Measurements from ENCODE around the gene TMEM52. TPM values are rescaled to one million over a fixed set of nuclear protein-coding genes. Genes with fewer than 3 reads are reported as not detected.

The TMEM52 gene
- total and polyA plus RNA-seq, 2 of the 13 experiments (the other 11 are each of a cell fraction or from before 2014, with no cell fraction given) = 13.2 to 18.7 TPM

DNA sequence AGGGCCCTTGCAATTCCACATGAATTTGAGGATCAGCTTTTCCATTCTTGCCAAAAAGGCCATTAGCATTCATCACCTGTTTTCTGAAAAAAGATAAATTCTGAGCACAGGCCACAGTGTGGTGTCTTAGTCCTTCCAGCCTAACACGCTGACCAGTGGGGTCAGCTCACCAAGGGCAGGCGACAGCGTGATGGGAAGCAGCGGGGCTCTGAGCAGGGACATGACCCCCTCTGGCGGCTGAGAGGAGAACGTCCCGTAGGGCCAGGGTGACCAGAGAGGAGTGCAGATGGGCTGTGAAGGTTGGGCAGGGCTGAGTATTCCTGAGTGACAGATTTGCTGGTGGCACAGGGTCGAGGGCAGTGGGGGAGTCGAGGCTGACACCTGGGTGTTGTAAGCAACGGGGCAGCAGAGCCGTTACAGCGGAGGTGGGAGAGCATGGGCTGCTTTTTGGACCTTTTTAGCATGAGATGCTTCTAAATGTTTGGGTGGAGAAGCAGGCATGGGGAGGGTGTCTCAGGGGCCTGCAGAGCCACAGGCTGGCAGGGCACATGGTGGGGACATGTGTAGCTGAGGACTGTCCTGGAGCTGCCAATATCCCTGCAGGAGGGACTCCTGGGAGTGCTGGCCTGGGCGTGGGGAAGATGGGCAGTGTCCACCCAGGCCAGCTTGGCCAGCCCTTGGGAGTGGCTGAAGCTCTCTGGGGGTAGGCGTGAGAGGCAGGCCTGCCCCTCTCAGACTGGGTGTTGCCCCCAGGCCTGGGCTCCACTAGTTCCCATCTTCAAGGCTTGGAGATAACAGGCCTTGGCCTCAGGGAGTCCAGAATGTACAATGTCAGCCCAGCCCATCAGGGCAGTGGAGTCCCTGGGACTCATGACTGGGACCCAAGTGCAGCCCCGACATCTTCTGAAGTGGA, 12.6 kb downstream of the TMEM52 start (continued):
- TF ChIP-seq, protein P1, sequence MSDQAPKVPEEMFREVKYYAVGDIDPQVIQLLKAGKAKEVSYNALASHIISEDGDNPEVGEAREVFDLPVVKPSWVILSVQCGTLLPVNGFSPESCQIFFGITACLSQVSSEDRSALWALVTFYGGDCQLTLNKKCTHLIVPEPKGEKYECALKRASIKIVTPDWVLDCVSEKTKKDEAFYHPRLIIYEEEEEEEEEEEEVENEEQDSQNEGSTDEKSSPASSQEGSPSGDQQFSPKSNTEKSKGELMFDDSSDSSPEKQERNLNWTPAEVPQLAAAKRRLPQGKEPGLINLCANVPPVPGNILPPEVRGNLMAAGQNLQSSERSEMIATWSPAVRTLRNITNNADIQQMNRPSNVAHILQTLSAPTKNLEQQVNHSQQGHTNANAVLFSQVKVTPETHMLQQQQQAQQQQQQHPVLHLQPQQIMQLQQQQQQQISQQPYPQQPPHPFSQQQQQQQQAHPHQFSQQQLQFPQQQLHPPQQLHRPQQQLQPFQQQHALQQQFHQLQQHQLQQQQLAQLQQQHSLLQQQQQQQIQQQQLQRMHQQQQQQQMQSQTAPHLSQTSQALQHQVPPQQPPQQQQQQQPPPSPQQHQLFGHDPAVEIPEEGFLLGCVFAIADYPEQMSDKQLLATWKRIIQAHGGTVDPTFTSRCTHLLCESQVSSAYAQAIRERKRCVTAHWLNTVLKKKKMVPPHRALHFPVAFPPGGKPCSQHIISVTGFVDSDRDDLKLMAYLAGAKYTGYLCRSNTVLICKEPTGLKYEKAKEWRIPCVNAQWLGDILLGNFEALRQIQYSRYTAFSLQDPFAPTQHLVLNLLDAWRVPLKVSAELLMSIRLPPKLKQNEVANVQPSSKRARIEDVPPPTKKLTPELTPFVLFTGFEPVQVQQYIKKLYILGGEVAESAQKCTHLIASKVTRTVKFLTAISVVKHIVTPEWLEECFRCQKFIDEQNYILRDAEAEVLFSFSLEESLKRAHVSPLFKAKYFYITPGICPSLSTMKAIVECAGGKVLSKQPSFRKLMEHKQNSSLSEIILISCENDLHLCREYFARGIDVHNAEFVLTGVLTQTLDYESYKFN (CRISPR knock-in tag; conservative IDR thresholded peaks at IDR 0.05) = no peak
- no peak for TF ChIP-seq KLF13 (CRISPR knock-in tag; IDR thresholded peaks at IDR 0.05)
- TF ChIP-seq PAWR (CRISPR knock-in tag; IDR thresholded peaks at IDR 0.05; ENCODE audit: borderline replicate concordance) = no peak
- TF ChIP-seq AGO1 (IDR thresholded peaks at IDR 0.05; ENCODE audit: low read depth, low read length, poor library complexity, severe bottlenecking) = no peak
- no peak for TF ChIP-seq ZNF670 (CRISPR knock-in tag; IDR thresholded peaks at IDR 0.05; ENCODE audit: borderline replicate concordance)
- TF ChIP-seq SPEN (CRISPR knock-in tag; IDR thresholded peaks at IDR 0.05; ENCODE audit: low read depth) = no peak
- TF ChIP-seq, protein P2, sequence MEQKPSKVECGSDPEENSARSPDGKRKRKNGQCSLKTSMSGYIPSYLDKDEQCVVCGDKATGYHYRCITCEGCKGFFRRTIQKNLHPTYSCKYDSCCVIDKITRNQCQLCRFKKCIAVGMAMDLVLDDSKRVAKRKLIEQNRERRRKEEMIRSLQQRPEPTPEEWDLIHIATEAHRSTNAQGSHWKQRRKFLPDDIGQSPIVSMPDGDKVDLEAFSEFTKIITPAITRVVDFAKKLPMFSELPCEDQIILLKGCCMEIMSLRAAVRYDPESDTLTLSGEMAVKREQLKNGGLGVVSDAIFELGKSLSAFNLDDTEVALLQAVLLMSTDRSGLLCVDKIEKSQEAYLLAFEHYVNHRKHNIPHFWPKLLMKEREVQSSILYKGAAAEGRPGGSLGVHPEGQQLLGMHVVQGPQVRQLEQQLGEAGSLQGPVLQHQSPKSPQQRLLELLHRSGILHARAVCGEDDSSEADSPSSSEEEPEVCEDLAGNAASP (CRISPR knock-in tag; IDR thresholded peaks at IDR 0.05; ENCODE audit: borderline replicate concordance) = peak; percentile 67; the same call in 1 of the 2 replicates
- no peak for TF ChIP-seq KLF9 (CRISPR knock-in tag; IDR thresholded peaks at IDR 0.05; ENCODE audit: low read depth)
- TF ChIP-seq ZNF737 (CRISPR knock-in tag; IDR thresholded peaks at IDR 0.05; ENCODE audit: borderline replicate concordance) = no peak
- no peak for TF ChIP-seq NFIB (CRISPR knock-in tag; IDR thresholded peaks at IDR 0.05; ENCODE audit: borderline replicate concordance)
- no peak for TF ChIP-seq SNAI1 (CRISPR knock-in tag; IDR thresholded peaks at IDR 0.05; ENCODE audit: borderline replicate concordance)
- no peak for TF ChIP-seq ZNF724P (CRISPR knock-in tag; IDR thresholded peaks at IDR 0.05; ENCODE audit: borderline replicate concordance)
- no peak for TF ChIP-seq PRMT3 (CRISPR knock-in tag; IDR thresholded peaks at IDR 0.05; ENCODE audit: borderline replicate concordance, low read depth)
- no peak for TF ChIP-seq SRSF9 (IDR thresholded peaks at IDR 0.05; ENCODE audit: borderline replicate concordance, insufficient read depth, low read depth, low read length, poor library complexity, severe bottlenecking)
- peak; percentile 68; the same call in 1 of the 2 replicates for TF ChIP-seq FOXC1 (CRISPR knock-in tag; IDR thresholded peaks at IDR 0.05; ENCODE audit: borderline replicate concordance)
- TF ChIP-seq RBM39 (IDR thresholded peaks at IDR 0.05; ENCODE audit: low read depth, low read length, poor library complexity, severe bottlenecking) = no peak
- TF ChIP-seq ZNF224 (CRISPR knock-in tag; IDR thresholded peaks at IDR 0.05) = no peak
- peak; percentile 49; the same call in 1 of the 2 replicates for TF ChIP-seq PPARG (CRISPR knock-in tag; conservative IDR thresholded peaks at IDR 0.05)
- TF ChIP-seq FOXM1 (CRISPR knock-in tag; IDR thresholded peaks at IDR 0.05) = no peak
- no peak for TF ChIP-seq ISX (CRISPR knock-in tag; conservative IDR thresholded peaks at IDR 0.05)
- TF ChIP-seq MIXL1 (CRISPR knock-in tag; IDR thresholded peaks at IDR 0.05) = peak; percentile 64; the same call in 1 of the 2 replicates
- TF ChIP-seq, protein P3, sequence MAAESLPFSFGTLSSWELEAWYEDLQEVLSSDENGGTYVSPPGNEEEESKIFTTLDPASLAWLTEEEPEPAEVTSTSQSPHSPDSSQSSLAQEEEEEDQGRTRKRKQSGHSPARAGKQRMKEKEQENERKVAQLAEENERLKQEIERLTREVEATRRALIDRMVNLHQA (CRISPR knock-in tag; IDR thresholded peaks at IDR 0.05) = no peak
- TF ChIP-seq, protein P4, sequence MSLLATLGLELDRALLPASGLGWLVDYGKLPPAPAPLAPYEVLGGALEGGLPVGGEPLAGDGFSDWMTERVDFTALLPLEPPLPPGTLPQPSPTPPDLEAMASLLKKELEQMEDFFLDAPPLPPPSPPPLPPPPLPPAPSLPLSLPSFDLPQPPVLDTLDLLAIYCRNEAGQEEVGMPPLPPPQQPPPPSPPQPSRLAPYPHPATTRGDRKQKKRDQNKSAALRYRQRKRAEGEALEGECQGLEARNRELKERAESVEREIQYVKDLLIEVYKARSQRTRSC (CRISPR knock-in tag; IDR thresholded peaks at IDR 0.05; ENCODE audit: low read depth) = no peak
